Activated T-helper 17 cell treated with anti-CD3 and anti-CD28 coated beads, Interleukin-2, amount 50 U/mL, for 72 hours (primary cell): ENCODE data around the gene FUS. TPM values are rescaled to one million over a fixed set of nuclear protein-coding genes. Genes with fewer than 3 reads are reported as not detected.

Source experiments
- ATAC-seq: fragments of 150-1000 bp; cut with Tn5 transposase; replicated peaks from 2 replicates; pipeline ENCODE4 v1.10.0; 2021; ENCODE audit warnings: mild to moderate bottlenecking, moderate library complexity
- H3K27ac Mint-ChIP-seq: one replicate; pipeline ENCODE4 v1.8.0; 2022; ENCODE audit warnings: mixed read lengths
- H3K27me3 Mint-ChIP-seq: one replicate; pipeline ENCODE4 v1.8.0; 2022; ENCODE audit warnings: mixed read lengths
- H3K36me3 Mint-ChIP-seq: one replicate; pipeline ENCODE4 v1.8.0; 2022; ENCODE audit warnings: low read depth, mild to moderate bottlenecking, mixed read lengths
- H3K4me1 Mint-ChIP-seq: one replicate; pipeline ENCODE4 v1.8.0; 2022; ENCODE audit warnings: mixed read lengths
- H3K4me3 Mint-ChIP-seq: one replicate; pipeline ENCODE4 v1.8.0; 2022; ENCODE audit warnings: mild to moderate bottlenecking, mixed read lengths
- H3K9me3 Mint-ChIP-seq: one replicate; pipeline ENCODE4 v1.8.0; 2022; ENCODE audit warnings: mixed read lengths
- total RNA-seq, 2 donors: library from RNA; stranded (reverse); gene quantifications; one replicate each; pipeline ENCODE4 v1.2.3, GENCODE V29; 2022

FUS gene
- total RNA-seq, 2 donors from 2014 or later = 425 to 686 TPM

GRCh38 chr16:31214708-31215286 lies 34.9 kb downstream of the FUS start:
- Mint-ChIP-seq H3K9me3 (no peaks in the 10 kb centered on the region), H3K36me3 (no peaks in the 10 kb centered on the region), H3K4me3 (peak overlapping the region; percentile 80), H3K27me3 (peaks cover 25% of the 10 kb centered on the region), H3K27ac (no peak overlapping the region), H3K4me1 (peaks cover 10% of the 10 kb centered on the region)
- ATAC-seq = no peak

GRCh38 chr16:31215287-31216162 lies 35.6 kb downstream of the FUS start:
- Mint-ChIP-seq H3K4me1 (peaks cover 10% of the 10 kb centered on the region), H3K27me3 (peaks cover 25% of the 10 kb centered on the region), H3K27ac (no peak overlapping the region), H3K9me3 (no peaks in the 10 kb centered on the region), H3K36me3 (no peaks in the 10 kb centered on the region), H3K4me3 (peak overlapping the region; percentile 80)
- peak; percentile 60 for ATAC-seq

GRCh38 chr16:31216422-31217135 lies 36.6 kb downstream of the FUS start, which contains the start of gene PYDC1:
Gene PYDC1 (minus strand): TSS chr16:31217135. CDS start chr16:31217028, 107 bp downstream.
- Mint-ChIP-seq H3K27me3 (peaks cover 35% of the 10 kb centered on the region), H3K27ac (no peak within 1 kb of the TSS)
- ATAC-seq = peak; percentile 34

GRCh38 chr16:31217136-31217530 lies 37.2 kb downstream of the FUS start:
- peaks cover 39% of the 10 kb centered on the region for H3K27me3 Mint-ChIP-seq
- H3K27ac Mint-ChIP-seq = no peak overlapping the region
- peak overlapping the region; percentile 80 for H3K4me3 Mint-ChIP-seq
- ATAC-seq = no peak
- no peaks in the 10 kb centered on the region for H3K9me3 Mint-ChIP-seq
- no peaks in the 10 kb centered on the region for H3K36me3 Mint-ChIP-seq
- H3K4me1 Mint-ChIP-seq = peaks cover 4% of the 10 kb centered on the region

More at GRCh38 chr16:31216422-31217135, 36.6 kb downstream of the FUS start, which contains the start of gene PYDC1:
- no peaks in the 10 kb centered on the region for H3K9me3 Mint-ChIP-seq
- no peaks in the 10 kb centered on the region for H3K36me3 Mint-ChIP-seq
- H3K4me1 Mint-ChIP-seq = peaks cover 8% of the 10 kb centered on the region
- peak within 1 kb of the TSS; percentile 80 for H3K4me3 Mint-ChIP-seq

- Mint-ChIP-seq H3K4me1 (peaks cover 4% of the 10 kb centered on the region), H3K27ac (no peak overlapping the region), H3K36me3 (no peaks in the 10 kb centered on the region), H3K9me3 (no peaks in the 10 kb centered on the region), H3K4me3 (no peak overlapping the region), H3K27me3 (peaks cover 36% of the 10 kb centered on the region)
- no peak for ATAC-seq
These were observed 39.3 kb downstream of the FUS start for GRCh38 chr16:31219154-31219741.

- ATAC-seq = no peak
- H3K36me3 Mint-ChIP-seq = no peaks in the 10 kb centered on the region
- no peak overlapping the region for H3K4me3 Mint-ChIP-seq
- no peak overlapping the region for H3K27ac Mint-ChIP-seq
- peaks cover 30% of the 10 kb centered on the region for H3K27me3 Mint-ChIP-seq
- H3K4me1 Mint-ChIP-seq = no peaks in the 10 kb centered on the region
- no peaks in the 10 kb centered on the region for H3K9me3 Mint-ChIP-seq
These were observed 41.6 kb downstream of the FUS start for GRCh38 chr16:31221357-31222160.

GRCh38 chr16:31223044-31223443 lies 43.1 kb downstream of the FUS start:
- Mint-ChIP-seq H3K4me1 (no peaks in the 10 kb centered on the region), H3K4me3 (no peak overlapping the region), H3K27ac (no peak overlapping the region), H3K9me3 (no peaks in the 10 kb centered on the region), H3K36me3 (no peaks in the 10 kb centered on the region), H3K27me3 (peaks cover 22% of the 10 kb centered on the region)
- ATAC-seq = no peak

GRCh38 chr16:31224092-31224955 lies 44.4 kb downstream of the FUS start:
- ATAC-seq = no peak

GRCh38 chr16:31225193-31225592 lies 45.3 kb downstream of the FUS start:
- ATAC-seq = no peak
- no peak overlapping the region for H3K27ac Mint-ChIP-seq

More at GRCh38 chr16:31224092-31224955, 44.4 kb downstream of the FUS start:
- H3K27ac Mint-ChIP-seq = no peak overlapping the region
- peaks cover 14% of the 10 kb centered on the region for H3K27me3 Mint-ChIP-seq
- H3K4me1 Mint-ChIP-seq = no peaks in the 10 kb centered on the region
- H3K4me3 Mint-ChIP-seq = no peak overlapping the region
- H3K9me3 Mint-ChIP-seq = no peaks in the 10 kb centered on the region
- H3K36me3 Mint-ChIP-seq = no peaks in the 10 kb centered on the region

GRCh38 chr16:31228206-31228605 lies 48.3 kb downstream of the FUS start:
- Mint-ChIP-seq H3K27me3 (no peaks in the 10 kb centered on the region), H3K27ac (no peak overlapping the region), H3K36me3 (no peaks in the 10 kb centered on the region), H3K4me1 (no peaks in the 10 kb centered on the region), H3K4me3 (no peak overlapping the region), H3K9me3 (no peaks in the 10 kb centered on the region)
- no peak for ATAC-seq

More at GRCh38 chr16:31225193-31225592, 45.3 kb downstream of the FUS start:
- H3K36me3 Mint-ChIP-seq = no peaks in the 10 kb centered on the region
- peaks cover 14% of the 10 kb centered on the region for H3K27me3 Mint-ChIP-seq
- H3K4me1 Mint-ChIP-seq = no peaks in the 10 kb centered on the region
- no peaks in the 10 kb centered on the region for H3K9me3 Mint-ChIP-seq
- no peak overlapping the region for H3K4me3 Mint-ChIP-seq

- Mint-ChIP-seq H3K36me3 (no peaks in the 10 kb centered on the region), H3K9me3 (no peaks in the 10 kb centered on the region), H3K4me1 (no peaks in the 10 kb centered on the region), H3K27me3 (no peaks in the 10 kb centered on the region), H3K4me3 (no peak overlapping the region), H3K27ac (no peak overlapping the region)
- no peak for ATAC-seq
These were observed 49.6 kb downstream of the FUS start for GRCh38 chr16:31229501-31229900.

- H3K9me3 Mint-ChIP-seq = no peaks in the 10 kb centered on the region
- no peaks in the 10 kb centered on the region for H3K4me1 Mint-ChIP-seq
- no peaks in the 10 kb centered on the region for H3K27me3 Mint-ChIP-seq
- no peak overlapping the region for H3K4me3 Mint-ChIP-seq
- H3K36me3 Mint-ChIP-seq = no peaks in the 10 kb centered on the region
- H3K27ac Mint-ChIP-seq = no peak overlapping the region
- ATAC-seq = no peak
These were observed 58.1 kb downstream of the FUS start for GRCh38 chr16:31238041-31238440.
